ENCODE measurements around the gene NLGN1.

NLGN1 gene

GRCh38 chr3:173732237-173732636, 334.7 kb downstream of the NLGN1 start:
- DNase-seq: no peak

DNA sequence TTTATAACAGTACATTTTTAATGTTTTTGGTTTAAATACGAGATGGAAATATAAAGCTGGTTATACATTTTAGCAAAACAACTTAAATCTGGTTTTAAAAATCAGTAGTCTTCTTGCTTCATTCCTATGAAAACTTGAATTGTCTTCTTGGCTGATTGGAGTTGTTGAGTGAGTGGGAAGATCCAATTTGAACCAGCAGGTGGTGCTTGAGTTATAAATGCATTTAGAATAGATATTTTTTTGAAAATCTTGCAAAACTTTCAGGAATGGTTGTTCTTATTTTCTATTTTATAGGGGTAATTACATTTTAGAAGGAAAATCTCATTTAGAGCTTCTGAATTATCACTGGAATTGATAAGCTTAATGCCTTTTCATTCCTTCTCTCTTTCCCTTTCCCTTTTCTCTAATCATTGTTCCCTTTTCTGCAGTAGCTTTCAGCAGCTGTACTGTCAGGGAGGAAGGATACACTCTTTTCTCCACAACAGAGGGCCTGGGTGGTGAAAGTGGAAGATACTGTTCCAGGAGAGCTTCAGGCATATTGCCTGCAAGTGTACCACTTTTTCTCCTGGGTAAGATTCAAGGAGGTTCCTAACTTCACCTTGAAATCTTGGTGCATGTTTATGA, 335.6 kb downstream of the NLGN1 start:
- DNase-seq: peak; percentile 57

GRCh38 chr3:173734473-173734872, 336.9 kb downstream of the NLGN1 start:
- DNase-seq: no peak

GRCh38 chr3:173734895-173735294, 337.4 kb downstream of the NLGN1 start:
- DNase-seq: no peak

DNA sequence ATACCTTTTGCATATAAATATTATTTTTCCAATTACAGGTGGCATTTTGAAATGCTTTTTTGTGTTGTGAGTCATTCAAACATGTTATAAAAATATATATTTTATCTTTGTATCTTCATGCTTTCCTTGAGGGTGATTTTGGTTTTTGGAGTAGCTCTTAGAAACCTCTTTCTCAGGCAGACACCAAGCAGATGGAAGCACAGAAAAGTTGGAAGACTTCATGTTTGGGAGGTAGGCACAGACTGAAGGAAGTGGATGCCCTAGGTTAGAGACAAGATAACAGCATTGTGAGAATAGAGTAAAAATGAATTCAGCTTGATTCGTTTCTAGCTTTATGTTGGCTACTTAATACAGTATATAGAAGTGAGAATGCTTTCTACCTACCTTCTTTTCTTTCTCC, 338.3 kb downstream of the NLGN1 start:
- no peak for DNase-seq

GRCh38 chr3:173737167-173737808, 339.7 kb downstream of the NLGN1 start:
- no peak for DNase-seq

- no peak for DNase-seq
These were observed 342.2 kb downstream of the NLGN1 start for GRCh38 chr3:173739726-173740125.

GRCh38 chr3:173742491-173742890, 344.9 kb downstream of the NLGN1 start:
- DNase-seq: no peak

DNA sequence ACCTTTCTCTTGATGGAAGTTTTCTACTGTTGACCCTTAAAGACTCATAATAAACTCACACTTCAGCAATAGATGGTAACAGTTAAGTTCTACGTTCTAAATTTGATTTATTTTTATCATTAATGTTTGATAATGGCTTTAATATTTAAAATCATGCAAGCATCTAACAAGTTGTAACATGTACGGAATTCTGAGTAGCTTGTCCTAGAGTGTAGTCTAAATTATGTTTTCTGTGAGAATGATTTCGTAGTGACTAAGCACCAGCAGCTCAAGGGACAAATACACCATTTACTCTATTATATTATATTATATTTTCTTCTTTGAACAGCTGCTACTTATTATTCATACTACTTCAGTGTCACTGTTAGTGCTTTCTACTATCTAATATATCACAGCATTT, 345.6 kb downstream of the NLGN1 start:
- no peak for DNase-seq

- DNase-seq: no peak
These were observed 346.0 kb downstream of the NLGN1 start for GRCh38 chr3:173743516-173743915.

GRCh38 chr3:173744479-173744878, 346.9 kb downstream of the NLGN1 start:
- DNase-seq: no peak

DNA sequence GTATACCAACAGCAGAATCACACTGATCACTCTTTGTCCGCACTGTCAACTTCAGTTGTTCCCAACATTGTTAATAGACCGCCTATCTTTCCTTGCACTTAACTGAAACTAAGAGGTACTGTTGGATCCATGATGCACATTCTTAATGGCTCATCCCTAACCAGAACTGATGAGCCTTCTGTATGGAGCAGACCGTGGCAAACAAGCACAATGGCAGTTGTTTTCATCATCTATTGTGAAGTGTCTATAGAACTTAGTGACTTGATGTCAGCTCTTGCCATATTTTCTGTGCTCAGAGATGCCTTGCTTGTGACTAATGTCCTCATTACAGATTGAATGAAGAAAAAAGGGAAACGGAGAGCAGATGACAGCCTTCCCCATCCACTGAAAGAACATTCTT, 347.4 kb downstream of the NLGN1 start:
- no peak for DNase-seq

DNA sequence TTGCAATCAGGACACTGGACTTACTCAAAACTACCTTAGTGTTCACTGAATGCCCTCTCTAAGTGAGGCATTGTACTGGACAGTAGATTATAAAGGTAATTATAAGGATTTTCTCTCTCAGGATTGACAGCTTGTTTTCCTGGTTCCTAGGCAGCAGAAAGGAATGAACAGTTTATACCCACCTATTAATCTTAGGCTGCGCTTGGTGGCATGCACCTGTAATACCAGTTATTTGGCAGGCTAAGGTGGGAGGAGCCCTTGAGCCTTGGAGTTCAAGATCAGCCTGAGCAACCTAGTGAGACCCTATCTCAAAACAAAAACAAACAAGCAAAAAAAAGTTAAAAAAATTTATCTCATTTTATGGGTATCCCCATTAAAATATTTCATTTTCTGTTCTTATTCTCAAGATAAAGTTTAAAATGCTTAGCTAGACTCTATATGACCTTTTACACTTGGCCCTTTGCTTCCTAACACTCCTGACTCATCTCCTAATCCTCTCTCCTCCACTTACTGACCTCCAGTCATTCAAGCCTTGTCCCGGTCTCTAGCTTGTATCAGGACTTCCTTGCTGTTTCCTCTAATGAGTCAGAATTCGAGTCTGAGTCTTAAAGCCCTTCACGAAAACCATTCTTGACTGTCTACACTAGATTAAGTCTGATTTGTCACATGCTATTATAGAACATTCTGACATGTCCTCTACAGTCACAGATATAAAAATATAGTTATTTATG, 348.6 kb downstream of the NLGN1 start:
- DNase-seq: peak; percentile 9

DNA sequence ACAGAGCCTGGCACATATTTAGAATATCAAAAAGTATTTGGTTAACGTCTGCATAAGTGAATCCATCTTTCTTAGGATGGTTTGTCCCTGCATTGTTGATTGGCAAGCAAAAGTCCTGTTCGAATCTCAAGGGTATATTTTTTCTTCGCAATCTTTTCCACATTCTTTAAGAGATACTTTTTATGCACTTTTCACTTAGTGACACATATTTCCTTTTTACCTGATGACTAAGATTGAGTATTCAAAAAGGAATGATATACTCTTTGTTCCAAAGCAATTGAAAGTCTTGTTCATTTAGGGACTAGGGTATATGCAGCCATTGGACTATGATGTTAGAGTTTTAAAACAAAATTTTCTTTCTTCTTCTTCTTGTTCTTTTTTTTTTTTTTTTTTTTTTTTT, 349.9 kb downstream of the NLGN1 start:
- no peak for DNase-seq

DNA sequence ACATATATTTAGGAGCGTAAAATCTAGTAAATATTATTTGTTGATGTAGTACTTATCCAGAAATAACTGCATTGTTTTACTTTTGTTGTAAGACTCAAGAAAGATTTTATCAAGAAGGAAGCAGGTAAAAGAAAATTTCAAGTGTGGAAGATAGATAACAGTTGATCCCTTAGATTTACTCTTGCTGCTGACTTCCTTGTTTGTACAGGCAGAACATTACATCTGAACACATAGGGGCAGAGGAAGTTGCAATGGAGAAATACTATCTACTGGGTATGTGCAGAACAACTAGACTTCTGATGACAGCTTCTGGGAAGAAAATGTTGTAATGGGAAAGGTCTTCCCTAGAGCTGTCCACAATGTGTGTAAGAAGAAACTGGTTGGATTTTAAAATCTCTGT, 350.6 kb downstream of the NLGN1 start:
- DNase-seq: peak; percentile 29

- DNase-seq: no peak
These were observed 352.6 kb downstream of the NLGN1 start for GRCh38 chr3:173750095-173750494.

DNA sequence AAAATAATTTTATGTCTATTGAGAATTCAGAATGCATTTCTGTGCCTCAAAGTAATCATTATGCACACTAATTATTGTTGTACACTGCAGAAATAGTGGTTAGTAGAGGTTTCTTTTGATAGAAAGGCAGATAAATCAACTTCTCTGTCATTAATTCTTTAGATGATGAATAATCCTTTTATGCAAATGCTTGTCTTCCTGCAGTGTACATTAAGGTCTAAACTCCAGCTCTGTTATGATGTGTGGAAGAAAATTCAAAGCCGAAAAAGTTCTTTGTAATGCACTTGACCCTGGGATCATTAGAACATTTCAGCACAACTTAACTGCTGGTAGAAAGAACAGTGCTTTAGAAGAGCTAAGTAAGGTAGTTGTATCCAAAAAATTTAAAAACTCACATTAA, 353.0 kb downstream of the NLGN1 start:
- no peak for DNase-seq

GRCh38 chr3:173753593-173753992, 356.0 kb downstream of the NLGN1 start:
- DNase-seq: no peak

- no peak for DNase-seq
These were observed 357.6 kb downstream of the NLGN1 start for GRCh38 chr3:173755161-173755560.

GRCh38 chr3:173761161-173761560, 363.6 kb downstream of the NLGN1 start:
- DNase-seq: no peak

- DNase-seq: no peak
These were observed 365.0 kb downstream of the NLGN1 start for GRCh38 chr3:173762501-173762900.

DNA sequence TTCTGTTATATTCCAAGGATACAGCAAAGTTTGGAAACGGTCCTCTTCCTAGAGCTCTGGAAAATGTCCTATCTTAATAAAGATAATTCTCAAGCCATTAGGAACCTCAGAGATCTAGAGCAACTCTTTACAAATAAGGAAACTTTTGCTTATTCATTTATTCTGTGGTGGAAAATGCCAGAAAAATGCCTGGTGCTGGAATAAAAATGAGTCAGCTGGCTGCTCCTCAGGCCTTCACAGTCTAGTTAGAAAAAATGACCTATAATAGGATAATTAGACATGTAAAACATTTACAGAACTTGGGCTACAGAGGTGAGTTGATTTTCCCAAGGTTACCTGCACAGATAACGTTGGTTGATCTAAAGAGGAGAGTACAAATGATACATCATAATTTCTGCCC, 372.5 kb downstream of the NLGN1 start:
- DNase-seq: no peak

- no peak for DNase-seq
These were observed 373.4 kb downstream of the NLGN1 start for GRCh38 chr3:173770796-173771573.

DNA sequence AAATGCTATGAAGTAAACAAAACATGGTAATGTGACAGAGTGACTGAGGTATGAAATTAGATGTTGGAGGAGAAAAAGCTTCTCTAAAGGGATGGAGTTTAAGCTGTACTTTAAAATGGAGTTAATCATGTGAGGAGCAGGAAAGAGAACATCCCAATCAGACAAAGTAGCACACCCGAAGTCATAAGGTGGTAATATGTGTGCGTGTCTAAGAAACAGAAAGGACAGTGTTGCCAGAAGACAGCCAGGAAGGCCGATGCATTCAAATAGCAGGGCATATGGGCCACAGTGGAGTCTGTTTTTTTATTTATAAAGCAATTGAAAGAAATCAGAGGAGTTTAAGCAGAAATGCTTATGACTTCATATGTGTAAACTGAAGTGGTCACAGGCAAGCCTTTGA, 376.3 kb downstream of the NLGN1 start:
- DNase-seq: no peak

All from hematopoietic multipotent progenitor cell treated with erythropoietin and hydrocortisone succinate and interleukin-3 and kit ligand, for 4 days (in vitro differentiated cells).